Pancreas (tissue), 10 donors: ENCODE data around the gene CELSR2. TPM values are rescaled to one million over a fixed set of nuclear protein-coding genes. Genes with fewer than 3 reads are reported as not detected.

ENCODE experiments used
- ATAC-seq, 4 donors: fragments of 200-7000 bp; cut with Tn5 transposase; one replicate each; pipeline versions ENCODE4 v1.8.0 to v1.9.1; 2020; ENCODE audit warnings: mild to moderate bottlenecking in 4 of 4, moderate library complexity in 4 of 4
- DNase-seq, 6 donors: peaks; one replicate each; pipeline ENCODE4 v3.0.0-alpha.2; 2020
- FAIRE-seq: peaks from 2 replicates; lab custom pipeline; 2012; peaks lifted over from hg19 to GRCh38; lab: Jason Lieb, UNC
- H3K27ac ChIP-seq, 4 donors: fragments of 200-600 bp; sonication (generic); 1 replicate in 3 of 4; 2 replicates in 1 of 4; pipeline versions ENCODE4 v1.5.0 to v1.8.0; 2020
- H3K27me3 ChIP-seq, 4 donors: fragments of 200-600 bp; one replicate each; pipeline ENCODE4 v1.8.0; 2021
- H3K36me3 ChIP-seq, 3 donors: fragments of 200-600 bp; sonication (generic) in 1 of 3; one replicate each; pipeline versions ENCODE4 v1.5.0 to v1.8.0; 2020 to 2021
- H3K4me1 ChIP-seq, 3 donors: fragments of 200-600 bp; one replicate each; pipeline ENCODE4 v1.8.0; 2021
- H3K4me3 ChIP-seq, 4 donors: fragments of 200-600 bp; sonication (generic) in 2 of 4; one replicate each; pipeline versions ENCODE4 v1.5.0 to v1.8.0; 2020 to 2021
- H3K9me3 ChIP-seq, 4 donors: fragments of 200-600 bp; one replicate each; pipeline ENCODE4 v1.8.0; 2021
- CTCF ChIP-seq, 4 donors: fragments of 200-600 bp; sonication (generic) in 3 of 4; IDR thresholded peaks; one replicate each; pipeline versions ENCODE4 v1.5.0 to v1.8.0; 2021; ENCODE audit warnings: antibody characterized with exemption in 4 of 4
- WGBS, 2 donors: extraction: QIAGEN DNeasy Blood & Tissue Kit; methylation state at CpG; one replicate each; pipeline ENCODE4 v1.1.7; 2013; 5-methylcytosine and 5-hydroxymethylcytosine counted together
- intact Hi-C, 3 donors: fragments of 100-400 bp; cut with DNase I; formaldehyde crosslinking; loops; one replicate each; pipeline versions ENCODE4 v1.11.1 to v1.14.2; 2022
- polyA plus RNA-seq, 2 donors: library from polyadenylated mRNA; stranded (reverse); fragments of 200-250 nt; gene quantifications; one replicate each; pipeline ENCODE4 v1.2.3, GENCODE V29; 2013
- total RNA-seq, 6 donors: library from RNA; stranded (reverse); fragmentation: NEBNext Ultra II Directional in 4 of 6; extraction: Animal tissue kit (Norgen Biotek cat#: 25700) in 4 of 6; gene quantifications; one replicate each; pipeline versions ENCODE4 v1.2.1 to v1.2.4, GENCODE V29; 2021 to 2023
- donor health status: healthy with polysubstance abuse.
- donor health status: DM: no; HTN: no; CAD: no; lungs with moderate emphysema.
- donor health status: DM: no; HTN: no; CAD: no.
- donor health status: control.
- donor health status: control.
- donor health status: Bipolar disorder and iron deficiency.
- donor health status: DM: yes; HTN: yes; CAD: no.
- donor health status: DM: no; HTN: no; CAD: no.
- donor health status: DM: no; HTN: no; CAD: no.
- donor health status: DM: yes; HTN: yes; CAD: no.

Gene CELSR2
- total and polyA plus RNA-seq, 8 donors: 4.0 to 8.5 (median 5.1) TPM

DNA sequence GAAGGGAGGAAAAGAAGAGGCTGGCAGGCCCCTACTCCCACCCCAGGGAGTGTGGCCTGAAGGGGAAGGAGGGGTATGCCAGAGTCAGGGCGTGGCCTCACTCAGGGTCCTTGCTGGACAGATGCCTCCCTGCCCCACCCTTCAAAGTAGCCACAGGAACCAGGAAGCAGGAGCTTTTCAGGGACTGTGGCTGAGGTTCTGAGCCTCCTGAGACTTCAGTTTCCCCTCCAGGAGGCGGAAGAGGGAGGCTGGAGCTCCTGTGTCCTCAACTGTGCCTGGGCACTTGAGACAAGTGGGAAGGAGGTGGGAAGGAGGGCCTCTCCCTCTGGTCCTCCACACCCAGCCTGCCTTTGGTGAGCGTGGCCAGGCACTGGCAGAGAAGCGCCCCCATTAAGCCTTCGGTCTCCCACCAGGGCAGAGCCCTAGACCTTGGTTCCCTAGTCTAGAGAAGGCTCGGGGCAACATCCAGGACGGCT lies 5.3 kb downstream of the CELSR2 start:
- Histone ChIP-seq H3K36me3 (no peaks in the 10 kb centered on the region), H3K27ac (peak overlapping the region in 1 of 4 donors; percentile 55), H3K4me3 (no peak overlapping the region), H3K27me3 (no peaks in the 10 kb centered on the region), H3K9me3 (no peaks in the 10 kb centered on the region), H3K4me1 (no peaks in the 10 kb centered on the region)
- ATAC-seq (no peak), FAIRE-seq (no peak), DNase-seq (no peak)
- intact Hi-C loops: loop anchor here in 1 of 3 donors (5.0 kb wide), 1 partner anchor 278 kb away; no protein-coding TSS in a partner anchor
- TF ChIP-seq CTCF (IDR thresholded peaks at IDR 0.05): no peak
- 83 to 84% methylated on average over 6 to 7 of the region's 7 CpGs for WGBS, 2 donors

DNA sequence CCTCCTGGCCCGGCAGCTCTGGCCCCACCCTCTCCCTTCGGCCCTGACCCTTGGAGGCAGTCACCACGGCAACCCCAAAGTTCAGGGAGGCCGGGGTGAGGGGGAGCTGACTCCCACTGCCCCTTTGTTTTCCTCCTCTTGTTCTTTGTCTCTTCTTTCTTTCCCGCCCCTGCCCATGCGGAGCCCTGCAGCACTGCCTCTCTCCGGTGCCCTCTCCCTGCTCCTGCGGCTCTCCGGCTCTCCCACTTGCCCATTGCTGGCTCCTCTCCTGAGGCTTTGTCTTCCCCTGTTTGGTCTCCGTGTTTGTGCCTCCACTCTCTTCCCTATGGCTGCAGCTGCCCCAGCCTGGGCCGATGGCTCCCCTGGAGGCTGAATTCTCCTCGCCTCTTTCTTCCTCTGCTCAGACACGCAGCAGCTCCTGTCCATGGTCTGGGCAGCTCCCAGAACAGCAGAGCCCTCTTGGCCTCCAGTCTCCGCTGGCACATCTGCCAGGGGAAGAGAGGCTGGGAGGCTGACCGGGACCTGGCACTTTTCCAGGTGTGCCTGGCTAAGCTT lies 5.8 kb downstream of the CELSR2 start:
- no peak overlapping the region for H3K4me3 ChIP-seq
- no peaks in the 10 kb centered on the region for H3K4me1 ChIP-seq
- WGBS, 2 donors: 56 to 70% methylated on average over 13 to 15 of the region's 15 CpGs
- intact Hi-C loops: no loop called here
- no peaks in the 10 kb centered on the region for H3K9me3 ChIP-seq
- no peak overlapping the region for H3K27ac ChIP-seq
- no peak for TF ChIP-seq CTCF (IDR thresholded peaks at IDR 0.05)
- ATAC-seq (no peak), DNase-seq (no peak), FAIRE-seq (no peak)
- no peaks in the 10 kb centered on the region for H3K36me3 ChIP-seq
- H3K27me3 ChIP-seq: no peaks in the 10 kb centered on the region

DNA sequence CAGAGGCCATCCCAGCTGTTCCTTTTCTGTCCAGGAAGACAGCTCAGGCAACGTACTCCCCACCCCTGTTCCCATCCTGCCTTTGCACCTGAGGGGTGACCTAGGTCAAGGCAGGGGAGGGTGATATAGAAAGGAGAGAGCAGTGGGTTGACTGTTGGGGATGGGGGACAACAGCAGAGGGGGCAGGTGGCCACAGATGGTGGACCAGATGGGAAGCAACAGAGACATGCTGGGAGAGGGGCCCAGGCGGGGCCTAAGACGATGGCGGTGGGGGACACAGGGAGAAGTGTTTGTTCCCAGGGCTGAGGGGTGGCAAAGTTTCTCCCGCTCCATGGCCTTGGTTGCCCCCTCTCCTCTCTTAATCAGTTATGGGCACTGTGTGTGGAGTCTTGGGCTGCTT lies 6.3 kb downstream of the CELSR2 start:
- WGBS, 2 donors: 90 to 93% methylated on average over 5 of the region's 5 CpGs
- DNase-seq: no peak
- H3K27ac ChIP-seq: no peak overlapping the region
- intact Hi-C loops: no loop called here
- H3K36me3 ChIP-seq: no peaks in the 10 kb centered on the region
- FAIRE-seq: no peak
- no peak overlapping the region for H3K4me3 ChIP-seq
- no peaks in the 10 kb centered on the region for H3K4me1 ChIP-seq
- H3K27me3 ChIP-seq: no peaks in the 10 kb centered on the region
- TF ChIP-seq CTCF (IDR thresholded peaks at IDR 0.05): no peak
- ATAC-seq: no peak
- no peaks in the 10 kb centered on the region for H3K9me3 ChIP-seq

- 80 to 87% methylated on average over 7 of the region's 7 CpGs for WGBS, 2 donors
- H3K27me3 ChIP-seq: no peaks in the 10 kb centered on the region
- H3K36me3 ChIP-seq: no peaks in the 10 kb centered on the region
- intact Hi-C loops: no loop called here
- FAIRE-seq (no peak), DNase-seq (no peak), ATAC-seq (no peak)
- no peaks in the 10 kb centered on the region for H3K4me1 ChIP-seq
- no peak overlapping the region for H3K27ac ChIP-seq
- no peak overlapping the region for H3K4me3 ChIP-seq
- TF ChIP-seq CTCF (IDR thresholded peaks at IDR 0.05): no peak
- no peaks in the 10 kb centered on the region for H3K9me3 ChIP-seq
Observed at GRCh38 chr1:109256085-109256484, 6.7 kb downstream of the CELSR2 start.

DNA sequence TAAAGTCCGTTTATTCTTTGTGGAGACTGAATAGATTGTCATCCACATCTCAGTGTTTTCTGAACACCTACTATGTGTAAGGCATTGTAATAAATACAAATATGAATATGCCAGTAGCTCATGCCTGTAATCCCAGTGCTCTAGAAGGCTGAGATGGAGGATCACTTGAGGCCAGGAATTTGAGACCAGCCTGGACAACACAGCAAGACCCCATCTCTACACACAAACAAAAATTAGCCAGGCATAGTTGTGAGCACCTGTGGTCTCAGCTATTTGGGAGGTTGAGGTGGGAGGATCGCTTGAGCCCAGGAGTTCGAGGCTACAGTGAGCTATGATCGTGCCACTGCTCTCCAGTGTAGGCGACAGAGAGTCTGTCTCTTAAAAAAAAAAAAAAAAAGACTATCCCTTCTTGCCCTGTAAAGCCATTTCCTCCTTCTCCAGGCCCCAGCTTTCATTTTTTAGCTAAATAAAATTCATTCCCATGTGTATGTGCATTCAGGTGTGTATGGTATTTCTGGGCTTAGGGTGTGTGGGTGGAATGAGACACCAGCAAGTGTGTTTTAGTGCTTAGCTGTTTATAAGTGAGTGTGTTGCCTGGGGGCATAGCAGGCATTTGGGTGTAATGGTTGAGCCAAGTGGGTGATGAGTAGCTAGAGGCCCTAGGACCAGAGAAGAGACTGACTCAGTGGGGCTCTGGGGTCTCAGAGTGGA lies 7.8 kb downstream of the CELSR2 start:
- Histone ChIP-seq H3K4me3 (no peak overlapping the region), H3K36me3 (no peaks in the 10 kb centered on the region), H3K27ac (no peak overlapping the region), H3K27me3 (no peaks in the 10 kb centered on the region), H3K4me1 (no peaks in the 10 kb centered on the region), H3K9me3 (no peaks in the 10 kb centered on the region)
- intact Hi-C loops: no loop called here
- WGBS, 2 donors: 84 to 86% methylated on average over 5 of the region's 5 CpGs
- TF ChIP-seq CTCF (IDR thresholded peaks at IDR 0.05): no peak
- FAIRE-seq (no peak), ATAC-seq (no peak), DNase-seq (no peak)
